ENCODE results near the gene FBXO8.

Gene FBXO8

GRCh38 chr4:174230148-174230547 lies 53.3 kb downstream of the FBXO8 start:
- H3K4me3 ChIP-seq (ENCODE audit: low read depth, low read length), result no peak overlapping the region
- TF ChIP-seq MAX (IDR thresholded peaks at IDR 0.05; ENCODE audit: low read depth, low read length) (no peak), POLR2A (IDR thresholded peaks at IDR 0.05; ENCODE audit: extremely low read depth, insufficient read length) (no peak), CTCF (IDR thresholded peaks at IDR 0.05; ENCODE audit: low read depth, low read length) (no peak), MYC (IDR thresholded peaks at IDR 0.05; ENCODE audit: low read depth, low read length) (no peak)
- DNase-seq (ENCODE audit: low read depth), result no peak

GRCh38 chr4:174228988-174229387 lies 54.5 kb downstream of the FBXO8 start:
- TF ChIP-seq MYC (IDR thresholded peaks at IDR 0.05; ENCODE audit: low read depth, low read length), result no peak
- TF ChIP-seq CTCF (IDR thresholded peaks at IDR 0.05; ENCODE audit: low read depth, low read length), result no peak
- no peak for TF ChIP-seq MAX (IDR thresholded peaks at IDR 0.05; ENCODE audit: low read depth, low read length)
- no peak for TF ChIP-seq POLR2A (IDR thresholded peaks at IDR 0.05; ENCODE audit: extremely low read depth, insufficient read length)
- DNase-seq (ENCODE audit: low read depth), result no peak
- H3K4me3 ChIP-seq (ENCODE audit: low read depth, low read length), result no peak overlapping the region

GRCh38 chr4:174225349-174226049 lies 58.0 kb downstream of the FBXO8 start:
- H3K4me3 ChIP-seq (ENCODE audit: low read depth, low read length), result no peak overlapping the region
- DNase-seq (ENCODE audit: low read depth), result no peak
- TF ChIP-seq CTCF (IDR thresholded peaks at IDR 0.05; ENCODE audit: low read depth, low read length) (no peak), MYC (IDR thresholded peaks at IDR 0.05; ENCODE audit: low read depth, low read length) (no peak), POLR2A (IDR thresholded peaks at IDR 0.05; ENCODE audit: extremely low read depth, insufficient read length) (no peak), MAX (IDR thresholded peaks at IDR 0.05; ENCODE audit: low read depth, low read length) (no peak)

GRCh38 chr4:174224550-174224949 lies 58.9 kb downstream of the FBXO8 start:
- TF ChIP-seq POLR2A (IDR thresholded peaks at IDR 0.05; ENCODE audit: extremely low read depth, insufficient read length), result no peak
- no peak for TF ChIP-seq CTCF (IDR thresholded peaks at IDR 0.05; ENCODE audit: low read depth, low read length)
- TF ChIP-seq MYC (IDR thresholded peaks at IDR 0.05; ENCODE audit: low read depth, low read length), result no peak
- TF ChIP-seq MAX (IDR thresholded peaks at IDR 0.05; ENCODE audit: low read depth, low read length), result no peak
- DNase-seq (ENCODE audit: low read depth), result no peak
- no peak overlapping the region for H3K4me3 ChIP-seq (ENCODE audit: low read depth, low read length)

- H3K4me3 ChIP-seq (ENCODE audit: low read depth, low read length), result no peak overlapping the region
- TF ChIP-seq MYC (IDR thresholded peaks at IDR 0.05; ENCODE audit: low read depth, low read length) (no peak), POLR2A (IDR thresholded peaks at IDR 0.05; ENCODE audit: extremely low read depth, insufficient read length) (no peak), MAX (IDR thresholded peaks at IDR 0.05; ENCODE audit: low read depth, low read length) (no peak), CTCF (IDR thresholded peaks at IDR 0.05; ENCODE audit: low read depth, low read length) (peak; percentile 52)
- DNase-seq (ENCODE audit: low read depth), result peak; percentile 21
Observed at GRCh38 chr4:174222266-174222872, 61.1 kb downstream of the FBXO8 start.

All from NB4 (cell line).